ENCODE measurements around the gene PPP1R13B. TPM values are rescaled to one million over a fixed set of nuclear protein-coding genes. Genes with fewer than 3 reads are reported as not detected.

PPP1R13B gene
- polyA plus RNA-seq, 4 donors = 28.9 to 39.1 (median 31.1) TPM

DNA sequence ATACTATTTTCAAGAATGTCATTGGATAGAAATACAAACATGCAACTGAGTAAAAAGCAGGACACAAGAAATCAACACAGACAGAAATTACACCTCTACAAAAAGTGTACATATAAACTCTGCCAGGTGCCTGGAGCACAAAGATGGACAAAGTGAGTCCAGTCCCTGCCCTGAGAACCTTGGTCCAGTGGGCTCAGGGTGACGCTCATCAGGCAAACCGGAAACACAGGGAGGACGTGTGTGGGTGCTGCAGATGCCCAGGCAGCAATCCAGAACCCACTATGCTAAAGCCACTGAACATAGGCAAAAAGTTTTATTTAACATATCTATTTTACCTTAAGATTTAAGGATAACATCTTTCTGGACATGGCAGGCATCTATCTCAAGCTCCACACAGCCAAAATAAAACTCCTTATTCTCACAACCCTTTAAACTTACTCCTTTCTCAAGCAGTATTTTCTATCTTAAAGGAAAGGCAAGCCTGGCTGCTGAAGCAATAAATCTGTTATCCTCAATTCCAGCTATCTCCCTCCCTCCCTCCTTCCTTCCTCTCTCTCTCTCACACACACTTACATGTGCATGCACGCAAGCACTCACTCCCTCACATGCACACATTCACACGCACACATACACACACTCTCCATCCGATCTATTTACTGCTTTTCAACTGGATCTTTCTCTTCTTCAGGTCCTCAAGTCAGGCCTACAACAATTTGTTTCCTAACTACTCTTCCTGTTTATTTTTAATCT is 10.2 kb downstream of the PPP1R13B start:
- no peak for DNase-seq (ENCODE audit: low read depth in 4 of 4, low spot score in 3 of 4)

DNA sequence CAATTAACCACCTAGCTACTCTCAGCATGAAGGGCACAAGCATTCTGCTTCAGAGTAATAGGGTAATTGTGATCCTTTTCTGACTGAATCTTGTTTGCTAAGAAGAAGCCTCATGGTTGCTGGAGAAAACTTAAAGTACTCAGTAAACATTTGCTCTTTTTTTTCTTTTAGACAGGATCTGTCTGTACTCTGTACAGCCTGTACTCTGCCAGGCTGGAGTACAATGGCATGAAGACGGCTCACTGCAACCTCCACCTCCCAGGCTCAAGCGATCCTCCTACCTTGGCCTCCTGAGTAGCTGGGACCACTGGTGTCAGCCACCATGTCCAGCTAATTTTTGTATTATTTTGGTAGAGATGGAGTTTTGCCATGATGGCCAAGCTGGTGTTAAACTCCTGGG is 12.4 kb downstream of the PPP1R13B start:
- no peak for DNase-seq (ENCODE audit: low read depth in 4 of 4, low spot score in 3 of 4)

DNA sequence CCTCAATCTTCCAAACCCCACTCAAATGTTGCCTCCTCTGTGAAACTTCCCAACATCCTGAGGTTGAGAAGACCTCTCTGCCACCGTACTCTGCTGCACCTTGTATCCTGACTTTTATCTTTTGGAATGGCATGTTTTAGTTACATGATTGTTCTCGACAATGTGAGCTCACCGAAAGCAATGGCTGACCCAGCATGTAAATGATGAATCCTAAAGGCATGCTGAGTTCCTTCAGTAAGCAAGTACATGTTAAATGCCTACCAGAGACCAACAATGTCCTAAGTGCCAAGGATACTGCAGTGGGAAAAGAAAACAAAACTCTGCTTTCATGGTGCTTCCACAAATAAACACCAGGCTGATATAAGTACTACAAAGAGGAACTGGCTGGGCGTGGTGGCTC is 13.7 kb downstream of the PPP1R13B start:
- DNase-seq (ENCODE audit: low read depth in 4 of 4, low spot score in 3 of 4) = no peak

GRCh38 chr14:103832046-103832445 is 15.3 kb downstream of the PPP1R13B start:
- DNase-seq (ENCODE audit: low read depth in 4 of 4, low spot score in 3 of 4) = no peak

DNA sequence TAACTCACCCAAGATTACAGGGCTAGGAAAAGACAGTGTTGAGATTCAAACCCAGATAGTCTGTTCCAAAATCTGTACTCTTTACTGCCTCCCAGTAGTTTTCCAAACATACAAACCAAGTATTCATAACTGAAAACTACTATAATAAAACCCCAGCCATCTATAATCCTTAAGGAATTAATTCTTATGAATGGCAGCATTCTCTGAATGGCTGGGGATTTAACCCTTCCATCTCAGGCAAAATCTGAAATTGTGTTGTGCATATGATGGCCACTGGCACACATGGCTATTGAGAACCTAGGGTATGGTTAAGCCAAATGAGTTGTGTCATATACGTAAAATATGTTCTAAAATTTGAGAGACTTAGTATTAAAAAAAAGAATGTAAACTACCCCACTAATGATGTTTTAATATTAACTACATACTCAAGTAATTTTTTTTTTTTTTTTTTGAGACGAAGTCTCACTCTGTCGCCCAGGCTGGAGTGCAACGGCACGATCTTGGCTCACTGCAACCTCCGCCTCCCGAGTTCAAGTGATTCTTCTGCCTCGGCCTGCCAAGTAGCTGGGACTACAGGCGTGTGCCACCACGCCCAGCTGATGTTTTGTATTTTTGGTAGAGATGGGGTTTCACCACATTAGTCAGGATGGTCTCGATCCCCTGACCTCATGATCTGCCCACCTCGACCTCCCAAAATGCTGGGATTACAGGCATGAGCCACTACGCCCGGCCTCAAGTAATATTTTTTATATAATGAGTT is 16.7 kb downstream of the PPP1R13B start:
- no peak for DNase-seq (ENCODE audit: low read depth in 4 of 4, low spot score in 3 of 4)

DNA sequence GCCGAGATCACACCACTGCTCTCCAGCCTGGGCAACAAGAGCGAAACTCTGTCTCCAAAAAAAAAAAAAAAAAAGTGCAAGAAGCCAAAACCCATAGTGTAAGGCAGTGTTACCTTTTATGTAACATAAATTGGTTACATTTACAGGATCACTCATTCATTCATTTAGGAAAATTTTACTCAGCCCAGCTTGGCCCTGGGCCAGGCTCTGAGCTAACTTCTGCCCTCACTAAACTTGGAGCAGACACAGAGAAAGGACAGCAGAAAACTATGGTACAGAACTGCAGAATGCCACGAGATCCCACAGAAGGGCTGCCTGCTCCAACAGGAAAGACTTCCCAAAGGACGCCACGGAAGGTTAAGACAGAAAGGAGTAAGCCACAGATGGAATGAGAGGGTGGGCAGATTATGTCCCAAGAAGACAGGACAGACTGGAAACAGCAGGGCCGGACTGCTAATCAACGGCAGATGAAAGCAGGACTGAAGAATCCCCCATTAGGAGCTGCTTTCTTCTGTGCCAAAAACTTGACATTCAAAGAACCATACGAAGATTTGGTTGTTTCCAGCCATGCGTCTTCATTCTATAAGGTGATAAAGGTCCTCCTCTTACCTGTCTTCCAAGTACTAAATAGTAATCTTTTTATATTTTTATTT is 18.9 kb downstream of the PPP1R13B start:
- DNase-seq (ENCODE audit: low read depth in 4 of 4, low spot score in 3 of 4) = no peak

- DNase-seq (ENCODE audit: low read depth in 4 of 4, low spot score in 3 of 4) = no peak
Measured at GRCh38 chr14:103825101-103825500, 22.3 kb downstream of the PPP1R13B start.

- DNase-seq (ENCODE audit: low read depth in 4 of 4, low spot score in 3 of 4) = no peak
Measured at GRCh38 chr14:103820908-103821307, 26.5 kb downstream of the PPP1R13B start.

- no peak for DNase-seq (ENCODE audit: low read depth in 4 of 4, low spot score in 3 of 4)
Measured at GRCh38 chr14:103820382-103820781, 27.0 kb downstream of the PPP1R13B start.

- DNase-seq (ENCODE audit: low read depth in 4 of 4, low spot score in 3 of 4) = no peak
Measured at GRCh38 chr14:103819503-103820307, 27.7 kb downstream of the PPP1R13B start.

- DNase-seq (ENCODE audit: low read depth in 4 of 4, low spot score in 3 of 4) = no peak
Measured at GRCh38 chr14:103818870-103819269, 28.5 kb downstream of the PPP1R13B start.

GRCh38 chr14:103818422-103818821 is 29.0 kb downstream of the PPP1R13B start:
- no peak for DNase-seq (ENCODE audit: low read depth in 4 of 4, low spot score in 3 of 4)

DNA sequence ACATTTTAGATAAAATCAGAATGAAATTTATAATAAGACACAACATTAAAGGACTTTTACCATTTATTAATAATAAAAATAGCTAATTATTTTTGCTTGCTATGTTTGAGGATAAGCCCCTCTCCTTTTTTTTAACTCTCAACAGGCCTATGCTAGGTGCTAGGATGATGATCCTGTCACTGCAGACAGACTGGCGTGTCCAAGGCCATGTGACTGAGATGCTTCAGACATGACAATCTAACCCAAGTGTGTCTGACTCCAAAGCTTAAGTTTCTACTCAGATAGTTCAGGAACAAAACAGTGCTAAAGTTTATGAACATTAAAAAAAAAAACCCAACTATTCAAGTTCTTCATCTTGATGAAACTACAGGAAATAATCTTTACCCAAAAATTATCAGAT is 29.8 kb downstream of the PPP1R13B start:
- DNase-seq (ENCODE audit: low read depth in 4 of 4, low spot score in 3 of 4) = no peak

GRCh38 chr14:103816991-103817390 is 30.4 kb downstream of the PPP1R13B start:
- DNase-seq (ENCODE audit: low read depth in 4 of 4, low spot score in 3 of 4) = no peak

- DNase-seq (ENCODE audit: low read depth in 4 of 4, low spot score in 3 of 4) = no peak
Measured at GRCh38 chr14:103815253-103815652, 32.1 kb downstream of the PPP1R13B start.

DNA sequence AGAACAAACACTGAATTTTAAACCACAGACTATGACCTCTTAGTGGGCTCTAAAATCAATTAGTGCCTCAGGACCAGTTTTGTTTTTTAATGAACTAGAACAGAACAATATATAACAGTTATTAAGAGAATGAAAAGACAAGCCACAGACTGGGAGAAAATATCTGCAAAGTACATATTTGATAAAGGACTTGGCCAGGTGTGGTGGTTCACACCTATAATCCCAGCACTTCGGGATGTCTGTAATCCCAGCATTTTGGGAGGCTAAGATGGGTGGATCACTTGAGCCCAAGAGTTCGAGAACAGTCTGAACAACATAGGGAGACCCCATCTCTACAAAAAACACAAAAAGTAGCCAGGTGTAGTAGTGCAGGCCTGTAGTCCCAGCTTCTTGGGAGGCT is 36.2 kb downstream of the PPP1R13B start:
- no peak for DNase-seq (ENCODE audit: low read depth in 4 of 4, low spot score in 3 of 4)

DNA sequence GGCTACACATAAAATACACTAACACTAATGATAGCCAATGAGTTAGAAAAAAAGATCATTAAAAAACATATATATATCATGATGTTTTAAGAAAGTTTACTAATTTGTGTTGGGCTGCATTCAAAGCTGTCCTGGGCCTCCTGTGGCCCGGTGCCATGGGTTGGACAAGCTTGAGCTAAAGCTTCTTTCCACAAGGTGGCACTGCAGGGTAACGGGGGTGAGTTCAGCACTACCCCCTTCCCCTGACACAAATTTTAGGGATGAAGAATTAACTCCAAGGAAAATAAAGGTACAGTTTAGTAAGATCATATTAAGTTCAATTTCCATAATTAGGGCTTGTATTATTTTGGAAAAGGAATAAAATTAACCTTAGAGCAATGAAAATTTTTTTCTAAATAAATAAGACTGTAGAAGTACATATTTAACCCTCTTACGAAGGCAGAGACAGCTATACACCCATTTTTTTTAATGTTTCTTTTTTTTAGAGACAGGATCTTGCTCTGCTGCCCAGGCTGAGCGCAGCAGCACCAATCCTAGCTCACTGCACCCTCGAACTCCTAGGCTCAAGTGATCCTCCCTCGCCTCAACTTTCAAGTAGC is 38.9 kb downstream of the PPP1R13B start:
- peak; percentile 58 to 68 (median 60) for DNase-seq (ENCODE audit: low read depth in 4 of 4, low spot score in 3 of 4)

DNA sequence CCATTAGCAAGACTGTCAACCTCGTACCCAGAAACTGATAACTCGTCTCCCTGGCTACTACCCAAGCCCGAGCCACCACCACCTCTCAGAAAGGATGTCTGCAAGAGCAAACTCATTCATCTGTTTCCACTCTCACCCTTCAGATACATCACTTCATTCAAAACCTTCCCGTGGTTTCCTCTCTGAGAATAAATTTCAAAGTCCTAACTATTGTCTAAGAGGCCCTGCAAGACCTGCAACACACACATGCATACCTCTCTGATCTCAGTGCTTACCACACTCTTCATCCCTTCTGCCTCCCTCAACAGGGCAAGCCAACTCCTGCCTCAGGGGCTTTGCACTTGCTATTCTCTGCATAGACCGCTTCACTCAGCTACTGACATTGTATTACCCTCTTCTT is 40.6 kb downstream of the PPP1R13B start:
- no peak for DNase-seq (ENCODE audit: low read depth in 4 of 4, low spot score in 3 of 4)

- DNase-seq (ENCODE audit: low read depth in 4 of 4, low spot score in 3 of 4) = no peak
Measured at GRCh38 chr14:103805708-103806107, 41.7 kb downstream of the PPP1R13B start.

- no peak for DNase-seq (ENCODE audit: low read depth in 4 of 4, low spot score in 3 of 4)
Measured at GRCh38 chr14:103803661-103804060, 43.7 kb downstream of the PPP1R13B start.

Measured in right renal pelvis (tissue), 4 donors.